Large intestine (tissue), 3 donors: ENCODE measurements around the gene COL5A1. TPM values are rescaled to one million over a fixed set of nuclear protein-coding genes. Genes with fewer than 3 reads are reported as not detected.
A peak's percentile ranks its signal among the peaks of the same experiment; 100 is the strongest.
"Not testable (repeated sequence)": the region's sequence is repeated elsewhere in the genome, so short reads cannot be mapped to it uniquely, and the experiment has no call there.

Source experiments
- DNase-seq, 2 donors: peaks; one replicate each; pipeline versions ENCODE4 v3.0.0 to v3.0.0-alpha.2; 2013
- H3K27ac ChIP-seq: one replicate; pipeline ENCODE4 v1.5.1; 2013; ENCODE audit warnings: low read length
- H3K27me3 ChIP-seq: 2 replicates; pipeline ENCODE4 v1.6.1; 2013; ENCODE audit warnings: low read length; ENCODE audit not compliant: control insufficient read depth, insufficient read depth
- H3K36me3 ChIP-seq: 2 replicates; pipeline ENCODE4 v1.6.1; 2013; ENCODE audit warnings: low read length; ENCODE audit not compliant: control insufficient read depth, insufficient read depth
- H3K4me1 ChIP-seq: one replicate; pipeline ENCODE4 v1.6.1; 2013; ENCODE audit warnings: low read length; ENCODE audit not compliant: control insufficient read depth, insufficient read depth
- H3K4me3 ChIP-seq: one replicate; pipeline ENCODE4 v1.5.1; 2013; ENCODE audit warnings: low read length
- H3K9me3 ChIP-seq: one replicate; pipeline ENCODE4 v1.6.1; 2013; ENCODE audit warnings: mild to moderate bottlenecking, low read depth, low read length, moderate library complexity; ENCODE audit not compliant: control insufficient read depth
- WGBS: methylation state at CpG from one replicate; pipeline ENCODE4 v1.1.5; 2013; ENCODE audit warnings: low lambda C conversion rate; ENCODE audit not compliant: insufficient coverage; 5-methylcytosine and 5-hydroxymethylcytosine counted together
- polyA plus RNA-seq: library from polyadenylated mRNA; unstranded; fragments of 120-200 nt; gene quantifications from one replicate; pipeline ENCODE4 v1.2.1, GENCODE V29; 2013

The COL5A1 gene
- polyA plus RNA-seq, 1 donor = 79.9 TPM

DNA sequence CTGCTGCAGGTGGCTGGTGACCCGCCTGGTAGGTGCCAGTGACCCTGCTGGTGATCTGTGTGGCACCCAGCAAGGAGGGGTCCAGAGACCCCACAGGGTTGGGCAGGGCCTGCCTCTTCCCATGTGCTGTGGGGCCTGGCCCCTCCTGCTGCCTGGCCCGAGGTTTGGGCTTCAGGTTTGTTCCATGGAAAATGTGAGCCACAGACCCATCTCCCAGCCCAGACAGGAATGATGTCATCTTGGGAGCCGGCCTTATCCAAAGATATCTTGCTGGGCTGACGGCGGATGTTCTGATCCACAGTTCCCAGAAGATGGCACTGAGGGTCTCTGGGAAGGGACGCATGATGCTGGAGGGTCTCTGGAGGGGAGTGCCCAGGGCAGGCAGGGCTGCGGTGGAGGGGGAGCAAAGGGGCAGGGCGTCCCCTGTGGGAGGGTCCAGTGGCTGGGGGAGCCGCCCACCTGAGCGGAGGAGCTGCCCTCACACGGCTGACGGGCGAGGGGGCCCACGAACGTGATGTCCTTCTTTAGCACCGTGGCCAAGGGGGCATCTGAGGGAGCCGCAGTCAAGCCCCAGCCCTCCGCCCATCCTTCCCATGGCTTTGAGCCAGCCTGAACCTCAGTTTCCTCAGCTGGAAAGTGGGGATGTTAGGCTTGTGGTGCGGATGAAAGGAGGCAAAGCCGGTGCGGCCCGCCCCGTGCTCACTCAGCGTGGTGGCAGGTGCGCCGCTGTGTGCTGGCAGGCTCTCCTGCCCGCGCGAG, 68.1 kb downstream of the COL5A1 start:
- H3K4me1 ChIP-seq = peaks cover 18% of the 10 kb centered on the region
- H3K4me3 ChIP-seq = no peak overlapping the region
- no peaks in the 10 kb centered on the region for H3K27me3 ChIP-seq
- peak; percentile 23 to 35 for DNase-seq
- peak overlapping the region; percentile 45 for H3K27ac ChIP-seq
- H3K9me3 ChIP-seq = peaks cover 4% of the 10 kb centered on the region
- WGBS = no CpG with 5 or more reads among the region's 29 CpGs
- H3K36me3 ChIP-seq = peaks cover 9% of the 10 kb centered on the region

DNA sequence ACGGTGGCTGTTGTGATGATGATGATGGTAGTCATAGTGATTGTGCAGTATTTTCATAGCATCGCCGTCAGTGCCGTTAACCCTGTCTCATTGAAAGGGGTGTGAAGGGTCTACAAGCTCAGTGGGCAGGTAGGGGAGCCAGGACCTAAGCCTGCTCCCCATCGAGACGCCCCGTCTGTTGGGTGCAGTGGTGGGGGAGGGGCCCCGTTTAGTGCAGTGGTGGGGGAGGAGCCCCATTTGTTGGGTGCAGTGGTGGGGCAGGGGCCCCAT, 68.6 kb downstream of the COL5A1 start:
- DNase-seq = no peak
- H3K9me3 ChIP-seq = peaks cover 4% of the 10 kb centered on the region
- WGBS = no CpG with 5 or more reads among the region's 8 CpGs
- H3K4me1 ChIP-seq = peaks cover 18% of the 10 kb centered on the region
- peaks cover 7% of the 10 kb centered on the region for H3K36me3 ChIP-seq
- no peaks in the 10 kb centered on the region for H3K27me3 ChIP-seq
- no peak overlapping the region for H3K27ac ChIP-seq
- no peak overlapping the region for H3K4me3 ChIP-seq

DNA sequence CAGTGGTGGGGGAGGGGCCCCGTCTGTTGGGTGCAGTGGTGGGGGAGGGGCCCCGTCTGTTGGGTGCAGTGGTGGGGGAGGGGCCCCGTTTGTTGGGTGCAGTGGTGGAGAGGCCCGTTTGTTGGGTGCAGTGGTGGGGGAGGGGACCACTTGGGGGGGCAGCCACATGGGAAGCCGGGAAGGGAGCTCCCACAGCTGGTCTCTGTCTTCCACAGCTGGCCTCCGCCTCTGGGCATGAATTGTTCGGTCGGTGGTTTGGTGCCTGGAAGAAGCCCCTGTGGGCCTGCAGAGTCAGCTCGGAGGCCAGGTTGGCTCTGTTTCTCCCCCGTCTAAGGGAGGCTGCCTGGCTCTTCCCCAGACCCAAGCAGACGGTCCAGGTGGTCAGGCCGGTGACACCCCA, 69.3 kb downstream of the COL5A1 start:
- peaks cover 18% of the 10 kb centered on the region for H3K4me1 ChIP-seq
- no peak overlapping the region for H3K27ac ChIP-seq
- H3K36me3 ChIP-seq = peaks cover 5% of the 10 kb centered on the region
- peaks cover 4% of the 10 kb centered on the region for H3K9me3 ChIP-seq
- no CpG with 5 or more reads among the region's 12 CpGs for WGBS
- no peak for DNase-seq
- H3K4me3 ChIP-seq = no peak overlapping the region
- no peaks in the 10 kb centered on the region for H3K27me3 ChIP-seq

DNA sequence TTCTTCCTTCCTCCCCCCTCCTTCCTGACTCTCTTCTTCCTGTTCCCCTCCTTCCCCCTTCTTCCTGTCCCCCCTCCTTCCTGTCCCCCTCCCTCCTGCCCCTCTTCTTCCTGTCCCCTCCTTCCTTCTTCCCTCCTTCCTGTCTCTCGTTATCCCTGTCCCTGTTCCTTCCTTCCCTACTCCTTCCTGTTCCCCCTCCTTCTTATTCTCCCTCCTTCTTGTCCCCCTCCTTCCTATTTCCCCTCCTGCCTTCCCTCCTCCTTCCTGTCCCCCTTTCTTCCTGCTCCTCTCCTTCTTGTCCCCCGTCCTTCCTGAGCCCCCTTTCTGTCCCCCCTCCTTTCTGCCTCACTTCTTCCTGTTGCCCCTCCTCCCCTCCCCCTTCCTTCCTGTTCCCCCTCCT, 70.6 kb downstream of the COL5A1 start:
- peaks cover 4% of the 10 kb centered on the region for H3K9me3 ChIP-seq
- WGBS = 83% methylated on average over 1 of the region's 2 CpGs
- H3K4me1 ChIP-seq = peaks cover 13% of the 10 kb centered on the region
- no peak for DNase-seq
- H3K27ac ChIP-seq = no peak overlapping the region
- H3K4me3 ChIP-seq = no peak overlapping the region
- H3K36me3 ChIP-seq = peaks cover 5% of the 10 kb centered on the region
- no peaks in the 10 kb centered on the region for H3K27me3 ChIP-seq

DNA sequence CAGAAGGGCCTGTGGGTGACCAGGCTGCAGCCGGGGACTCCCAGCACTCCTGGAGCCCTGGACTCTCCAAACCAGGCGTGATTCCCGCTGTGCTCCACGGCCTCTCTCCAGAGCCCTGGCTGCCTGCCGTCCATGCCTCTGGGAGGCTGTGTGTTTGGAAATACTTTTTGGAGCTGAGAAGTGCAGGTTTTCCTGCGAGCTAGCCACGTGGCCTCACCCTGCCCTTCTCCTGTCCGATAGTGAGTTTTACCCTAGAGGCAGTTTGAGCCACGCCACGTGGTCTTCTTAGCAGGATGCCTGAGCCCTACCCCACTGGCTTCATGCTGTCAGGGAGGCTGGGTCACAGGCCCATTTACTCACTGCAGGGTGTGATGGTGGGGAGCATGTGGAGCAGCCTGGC, 71.3 kb downstream of the COL5A1 start:
- WGBS = no CpG with 5 or more reads among the region's 10 CpGs
- peaks cover 5% of the 10 kb centered on the region for H3K36me3 ChIP-seq
- DNase-seq = no peak
- H3K9me3 ChIP-seq = peaks cover 4% of the 10 kb centered on the region
- peaks cover 7% of the 10 kb centered on the region for H3K4me1 ChIP-seq
- H3K27me3 ChIP-seq = no peaks in the 10 kb centered on the region
- H3K4me3 ChIP-seq = no peak overlapping the region
- no peak overlapping the region for H3K27ac ChIP-seq

DNA sequence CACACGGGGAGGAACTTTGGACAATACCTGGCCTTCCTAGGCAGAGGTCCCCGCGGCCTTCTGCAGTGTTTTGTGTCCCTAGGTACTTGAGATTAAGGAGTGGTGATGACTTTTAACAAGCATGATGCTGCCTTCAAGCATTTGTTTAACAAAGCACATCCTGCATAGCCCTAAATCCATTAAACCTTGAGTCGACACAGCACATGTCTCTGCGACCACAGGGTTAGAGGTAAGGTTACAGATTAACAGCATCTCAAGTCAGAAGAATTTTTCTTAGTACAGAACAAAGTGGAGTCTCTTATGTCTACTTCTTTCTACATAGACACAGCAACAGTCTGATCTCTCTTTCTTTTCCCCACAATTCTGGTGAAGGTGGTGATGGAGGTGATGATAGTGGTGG, 73.9 kb downstream of the COL5A1 start:
- not testable (repeated sequence) for H3K9me3 ChIP-seq, H3K36me3 ChIP-seq, H3K27ac ChIP-seq, H3K4me1 ChIP-seq, H3K27me3 ChIP-seq, DNase-seq, H3K4me3 ChIP-seq
- WGBS = no CpG with 5 or more reads among the region's 5 CpGs

DNA sequence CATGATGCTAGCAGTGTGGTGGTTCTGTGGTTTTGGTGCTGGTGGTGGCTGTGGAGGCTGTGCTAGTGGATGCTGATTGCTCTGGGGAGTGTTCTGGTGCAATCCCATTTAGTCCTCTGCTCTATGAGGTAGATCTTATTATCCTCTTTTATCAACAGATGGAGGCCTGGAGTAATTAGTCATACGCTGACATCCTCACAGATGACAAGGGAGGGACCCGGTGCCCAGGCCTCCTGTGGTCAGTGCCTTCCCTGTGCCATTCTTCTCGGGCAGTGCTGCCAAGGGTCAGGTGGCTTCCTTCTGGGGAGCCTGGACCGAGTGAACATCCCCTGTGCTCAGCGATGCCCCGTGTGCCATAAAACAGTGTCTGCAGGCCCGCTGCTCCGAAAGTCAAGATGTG, 74.5 kb downstream of the COL5A1 start:
- Histone ChIP-seq H3K4me3 (no peak overlapping the region), H3K36me3 (no peaks in the 10 kb centered on the region), H3K9me3 (peaks cover 4% of the 10 kb centered on the region), H3K27me3 (no peaks in the 10 kb centered on the region), H3K4me1 (no peaks in the 10 kb centered on the region), H3K27ac (no peak overlapping the region)
- DNase-seq = no peak
- WGBS = no CpG with 5 or more reads among the region's 8 CpGs

DNA sequence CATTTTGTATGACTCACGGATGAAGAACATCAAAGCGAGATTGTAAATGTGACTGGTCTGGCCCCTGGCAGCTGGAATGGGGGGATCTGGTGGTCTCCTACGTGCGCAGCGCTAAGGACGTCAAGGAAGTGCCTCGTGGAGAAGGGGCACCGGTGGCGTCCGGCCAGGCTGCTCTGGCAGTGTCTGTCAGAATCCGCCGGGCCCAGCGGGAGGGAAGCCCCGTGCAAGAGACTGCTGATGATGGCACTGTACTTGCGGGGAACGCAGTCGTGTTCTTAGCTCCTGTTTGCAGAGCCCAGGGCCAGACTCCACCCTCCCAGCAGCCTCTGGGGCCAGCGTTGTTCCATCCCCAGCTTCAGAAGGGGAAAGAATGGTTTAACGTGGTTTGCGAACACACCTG, 75.5 kb downstream of the COL5A1 start:
- no peak overlapping the region for H3K27ac ChIP-seq
- H3K4me1 ChIP-seq = no peaks in the 10 kb centered on the region
- peaks cover 4% of the 10 kb centered on the region for H3K9me3 ChIP-seq
- H3K36me3 ChIP-seq = no peaks in the 10 kb centered on the region
- no peak for DNase-seq
- no CpG with 5 or more reads among the region's 20 CpGs for WGBS
- H3K27me3 ChIP-seq = no peaks in the 10 kb centered on the region
- H3K4me3 ChIP-seq = no peak overlapping the region

DNA sequence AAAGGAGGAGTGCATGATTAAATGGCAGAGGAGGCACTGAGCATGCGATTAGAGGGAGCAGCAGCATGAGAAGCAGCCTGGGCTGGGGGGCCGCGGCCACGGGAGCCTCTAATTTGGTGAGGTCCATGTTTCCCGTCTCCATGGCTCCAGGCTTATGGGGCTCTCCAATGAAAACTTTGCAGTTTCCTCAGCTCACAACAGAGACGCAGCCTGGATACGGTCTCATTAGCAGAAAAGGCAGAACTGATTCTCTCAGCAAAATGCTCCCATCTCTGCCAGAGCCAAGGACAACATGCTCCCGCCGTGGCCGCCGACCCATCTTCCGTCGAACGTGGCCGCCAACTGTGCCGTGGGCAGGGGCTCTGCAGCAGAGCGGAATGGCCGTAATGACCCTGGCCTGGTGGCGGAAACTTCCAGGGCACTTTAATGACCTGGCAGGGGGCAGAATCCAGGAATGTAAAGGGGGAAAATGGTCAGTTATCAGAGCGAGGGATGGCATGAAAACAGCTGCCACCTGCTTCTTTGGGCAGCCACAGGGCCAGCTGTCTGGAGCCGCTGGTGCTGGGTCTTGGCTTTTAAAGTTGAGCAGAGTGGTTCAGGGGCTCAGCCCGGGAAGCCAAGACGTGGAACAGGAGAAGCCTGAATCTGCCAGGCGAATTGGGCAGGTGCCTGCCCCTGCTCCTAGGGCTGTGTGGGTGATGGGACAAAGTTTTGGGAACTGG, 76.5 kb downstream of the COL5A1 start:
- Histone ChIP-seq H3K27ac (no peak overlapping the region), H3K27me3 (no peaks in the 10 kb centered on the region), H3K9me3 (peaks cover 4% of the 10 kb centered on the region), H3K4me3 (no peak overlapping the region), H3K36me3 (no peaks in the 10 kb centered on the region), H3K4me1 (no peaks in the 10 kb centered on the region)
- WGBS = no CpG with 5 or more reads among the region's 24 CpGs
- DNase-seq = no peak

DNA sequence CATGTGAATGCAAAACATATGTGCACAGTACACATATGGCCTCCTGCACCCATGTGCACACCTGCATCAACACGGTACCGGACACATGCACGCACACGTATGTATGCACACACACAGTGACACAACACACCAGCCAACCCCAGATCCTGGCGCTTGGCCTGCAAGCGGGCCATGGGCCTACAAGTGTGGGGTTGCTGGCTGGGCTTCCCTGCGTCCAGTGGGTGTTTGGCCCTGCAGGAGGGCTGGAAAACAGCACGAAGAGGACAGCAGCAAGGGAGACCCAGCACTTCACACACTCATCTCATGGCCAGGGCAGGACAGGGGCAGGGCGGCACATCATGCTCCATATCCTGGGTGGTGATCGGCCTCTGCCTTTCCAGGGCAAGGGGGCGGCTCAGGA, 77.7 kb downstream of the COL5A1 start:
- no CpG with 5 or more reads among the region's 11 CpGs for WGBS
- DNase-seq = no peak

More for the DNA sequence above, 77.7 kb downstream of the COL5A1 start:
- Histone ChIP-seq H3K27ac (no peak overlapping the region), H3K36me3 (no peaks in the 10 kb centered on the region), H3K4me3 (no peak overlapping the region), H3K27me3 (no peaks in the 10 kb centered on the region), H3K9me3 (peaks cover 4% of the 10 kb centered on the region), H3K4me1 (no peaks in the 10 kb centered on the region)
